ENCODE results near the gene NME7. TPM values are rescaled to one million over a fixed set of nuclear protein-coding genes. Genes with fewer than 3 reads are reported as not detected.

The NME7 gene
- total RNA-seq, 1 experiment from 2014 or later = 13.2 TPM

GRCh38 chr1:169100208-169100607 is 267.4 kb downstream of the NME7 start:
- Histone ChIP-seq H3K14ac (ENCODE audit: insufficient read depth, low read length) (no peak overlapping the region), H3K9ac (ENCODE audit: extremely low read depth, insufficient read length, low read length) (no peak overlapping the region), H3K23ac (ENCODE audit: insufficient read length, low read depth, low read length) (no peak overlapping the region), H4K5ac (ENCODE audit: insufficient read length, low read depth, low read length) (no peak overlapping the region), H4K8ac (replicated peaks; ENCODE audit: insufficient read length, low read depth, low read length) (no peak overlapping the region), H2BK20ac (ENCODE audit: low read depth, low read length, poor library complexity, severe bottlenecking) (no peak overlapping the region), H3K18ac (ENCODE audit: insufficient read length, low read depth, low read length) (no peak overlapping the region), H3K56ac (ENCODE audit: insufficient read length, low read depth, low read length) (no peak overlapping the region), H2BK120ac (ENCODE audit: low read depth, low read length, poor library complexity, severe bottlenecking) (no peak overlapping the region), H2BK5ac (ENCODE audit: insufficient read length, low read length) (no peak overlapping the region), H2BK12ac (ENCODE audit: insufficient read length, low read depth, low read length) (no peak overlapping the region), H3K27ac (ENCODE audit: insufficient read length, low read depth, low read length) (no peak overlapping the region), H2AFZ (ENCODE audit: low read length) (no peak overlapping the region), H3K79me1 (ENCODE audit: insufficient read depth, low read depth, low read length, poor library complexity, severe bottlenecking) (no peaks in the 10 kb centered on the region), H3K4ac (ENCODE audit: low read depth, low read length) (no peak overlapping the region), H3T11ph (ENCODE audit: low read length) (no peak overlapping the region), H3K4me1 (ENCODE audit: insufficient read depth, low read length) (peaks cover 13% of the 10 kb centered on the region; the same call in 1 of the 2 replicates), H3K79me2 (ENCODE audit: insufficient read depth, low read length) (no peaks in the 10 kb centered on the region), H2BK15ac (ENCODE audit: low read depth, low read length) (no peak overlapping the region), H4K91ac (ENCODE audit: insufficient read length, low read depth, low read length) (no peak overlapping the region), H3K4me2 (ENCODE audit: insufficient read depth, insufficient read length, low read length) (no peak overlapping the region), H2AK5ac (ENCODE audit: insufficient read length, low read length) (no peak overlapping the region), H4K20me1 (ENCODE audit: control insufficient read depth, insufficient read depth, insufficient read length) (no peaks in the 10 kb centered on the region), H3K9me3 (ENCODE audit: control insufficient read depth, low read depth, low read length) (no peaks in the 10 kb centered on the region), H3K23me2 (ENCODE audit: insufficient read length, low read depth, low read length, poor library complexity, severe bottlenecking) (no peaks in the 10 kb centered on the region), H3K27me3 (ENCODE audit: insufficient read depth, low read length) (no peaks in the 10 kb centered on the region)
- Mint-ChIP-seq H3K4me1 (peaks cover 18 to 23% of the 10 kb centered on the region in 2 experiments), H3K27ac (no peak overlapping the region), H3K27me3 (ENCODE audit: low read depth) (peaks cover 5% of the 10 kb centered on the region), H3K4me3 (no peak overlapping the region), H3K36me3 (ENCODE audit: insufficient read depth in 1 of 3, low read depth in 3 of 3) (no peaks in the 10 kb centered on the region; a peak in 1 of 7 replicates), H3K9me3 (no peaks in the 10 kb centered on the region)
- DNase-seq = no peak
- TF ChIP-seq CTCF (conservative IDR thresholded peaks at IDR 0.05) = no peak
- WGBS (ENCODE audit: extremely low coverage, insufficient read length, low lambda C conversion rate) = no CpG with 5 or more reads among the region's 1 CpG

All from H9 (cell line).